Loucy (cell line): Measurements from ENCODE around the gene ARL3.

Source experiments
- H2AFZ ChIP-seq: fragments of 200-600 bp; sonication (generic); 2 replicates; pipeline ENCODE4 v1.6.0; 2016; ENCODE audit warnings: antibody characterized with exemption, mild to moderate bottlenecking, low read length, moderate library complexity
- H3F3A ChIP-seq: fragments of 200-600 bp; 2 replicates; pipeline ENCODE4 v1.6.0; 2016; ENCODE audit warnings: antibody characterized with exemption, low read depth, mild to moderate bottlenecking
- H3K27me3 ChIP-seq: fragments of 200-600 bp; sonication (generic); 2 replicates; pipeline ENCODE4 v1.6.1; 2014; ENCODE audit warnings: low read length, mild to moderate bottlenecking; ENCODE audit not compliant: insufficient read depth, poor library complexity, severe bottlenecking
- H3K36me3 ChIP-seq: fragments of 200-600 bp; sonication (generic); 2 replicates; pipeline ENCODE4 v1.6.1; 2016; ENCODE audit warnings: low read length; ENCODE audit not compliant: insufficient read depth
- H3K4me1 ChIP-seq: fragments of 200-600 bp; sonication (generic); 2 replicates; pipeline ENCODE4 v1.5.1; 2014; ENCODE audit warnings: low read length, mild to moderate bottlenecking; ENCODE audit not compliant: insufficient read depth, poor library complexity, severe bottlenecking
- H3K4me2 ChIP-seq: fragments of 200-600 bp; sonication (generic); 2 replicates; pipeline ENCODE4 v1.6.0; 2014; ENCODE audit warnings: antibody characterized with exemption, low read length, low read depth, mild to moderate bottlenecking; ENCODE audit not compliant: poor library complexity, severe bottlenecking
- H3K4me3 ChIP-seq: fragments of 200-600 bp; sonication (generic); 2 replicates; pipeline ENCODE4 v1.5.1; 2014; ENCODE audit warnings: low read length, mild to moderate bottlenecking, mixed read lengths; ENCODE audit not compliant: poor library complexity, severe bottlenecking
- H3K79me2 ChIP-seq: fragments of 200-600 bp; sonication (generic); 2 replicates; pipeline ENCODE4 v1.6.1; 2014; ENCODE audit warnings: low read length; ENCODE audit not compliant: insufficient read depth
- H3K9ac ChIP-seq: fragments of 200-600 bp; sonication (generic); 2 replicates; pipeline ENCODE4 v1.6.0; 2014; ENCODE audit warnings: mild to moderate bottlenecking, low read depth, low read length, moderate library complexity; ENCODE audit not compliant: poor library complexity, severe bottlenecking
- H3K9me2 ChIP-seq: fragments of 200-600 bp; sonication (generic); replicated peaks from 2 replicates; pipeline ENCODE4 v1.6.1; 2016; ENCODE audit warnings: low read depth, low read length, mixed read lengths
- H3K9me3 ChIP-seq: fragments of 200-600 bp; sonication (generic); 2 replicates; pipeline ENCODE4 v1.6.1; 2014; ENCODE audit warnings: mild to moderate bottlenecking, antibody characterized with exemption, low read length, low read depth; ENCODE audit not compliant: insufficient read depth
- H4K20me1 ChIP-seq: fragments of 200-600 bp; sonication (generic); 2 replicates; pipeline ENCODE4 v1.6.0; 2014; ENCODE audit warnings: antibody characterized with exemption, low read length, mild to moderate bottlenecking; ENCODE audit not compliant: insufficient read depth, poor library complexity, severe bottlenecking
- CTCF ChIP-seq: fragments of 200-600 bp; sonication (generic); conservative IDR thresholded peaks from 2 replicates; pipeline ENCODE4 v1.5.1; 2014; ENCODE audit warnings: mild to moderate bottlenecking, antibody characterized with exemption, low read length
- EZH2phosphoT487 ChIP-seq: fragments of 200-600 bp; IDR thresholded peaks from 2 replicates; pipeline ENCODE4 v1.6.1; 2018; ENCODE audit warnings: antibody characterized with exemption, mild to moderate bottlenecking, moderate library complexity, borderline replicate concordance

The ARL3 gene

GRCh38 chr10:102626026-102626685, 88.0 kb downstream of the ARL3 start:
- TF ChIP-seq EZH2phosphoT487 (no peak), CTCF (no peak)
- Histone ChIP-seq H2AFZ (no peak overlapping the region), H3K4me3 (no peak overlapping the region)

GRCh38 chr10:102624751-102625645, 89.2 kb downstream of the ARL3 start:
- no peak overlapping the region for H2AFZ ChIP-seq
- no peaks in the 10 kb centered on the region for H3K9me3 ChIP-seq
- no peaks in the 10 kb centered on the region for H3K79me2 ChIP-seq
- no peak overlapping the region for H3K9ac ChIP-seq
- H3K27me3 ChIP-seq = no peaks in the 10 kb centered on the region
- H3K4me2 ChIP-seq = no peak overlapping the region
- TF ChIP-seq CTCF = no peak
- no peak for TF ChIP-seq EZH2phosphoT487
- H3K4me1 ChIP-seq = peaks cover 25% of the 10 kb centered on the region
- H3K36me3 ChIP-seq = peaks cover under 1% of the 10 kb centered on the region; the same call in 1 of the 2 replicates
- H3K4me3 ChIP-seq = no peak overlapping the region
- H3F3A ChIP-seq = no peaks in the 10 kb centered on the region
- H3K9me2 ChIP-seq = no peaks in the 10 kb centered on the region
- no peaks in the 10 kb centered on the region for H4K20me1 ChIP-seq

More at GRCh38 chr10:102626026-102626685, 88.0 kb downstream of the ARL3 start:
- Histone ChIP-seq H3K36me3 (peaks cover 6% of the 10 kb centered on the region; the same call in 1 of the 2 replicates), H3K4me1 (peaks cover 18% of the 10 kb centered on the region), H3K9ac (no peak overlapping the region), H3F3A (no peaks in the 10 kb centered on the region), H3K27me3 (no peaks in the 10 kb centered on the region), H3K4me2 (no peak overlapping the region), H4K20me1 (no peaks in the 10 kb centered on the region), H3K9me3 (no peaks in the 10 kb centered on the region), H3K79me2 (no peaks in the 10 kb centered on the region), H3K9me2 (no peaks in the 10 kb centered on the region)

- Histone ChIP-seq H3K27me3 (no peaks in the 10 kb centered on the region), H3K79me2 (no peaks in the 10 kb centered on the region), H3K9me2 (no peaks in the 10 kb centered on the region), H3K9me3 (no peaks in the 10 kb centered on the region), H3F3A (no peaks in the 10 kb centered on the region), H3K4me1 (peaks cover 20% of the 10 kb centered on the region), H4K20me1 (no peaks in the 10 kb centered on the region), H3K36me3 (peaks cover 1% of the 10 kb centered on the region; the same call in 1 of the 2 replicates), H3K4me3 (no peak overlapping the region), H3K4me2 (no peak overlapping the region), H3K9ac (no peak overlapping the region), H2AFZ (no peak overlapping the region)
- TF ChIP-seq CTCF (no peak), EZH2phosphoT487 (no peak)
Measured at GRCh38 chr10:102624094-102624493, 90.1 kb downstream of the ARL3 start.
